Lower leg skin (tissue), 3 donors: ENCODE data around the gene SIRPA.

Experiments
- CTCF ChIP-seq, 3 donors: fragments of 450-650 bp; IDR thresholded peaks; one replicate each; pipeline ENCODE4 v1.5.1; 2016; ENCODE audit warnings: antibody characterized with exemption in 3 of 3, mild to moderate bottlenecking in 3 of 3, moderate library complexity in 2 of 3
- POLR2A ChIP-seq, 2 donors: fragments of 450-650 bp; IDR thresholded peaks; one replicate each; pipeline ENCODE4 v1.6.1; 2016 to 2017; ENCODE audit warnings: antibody characterized with exemption in 2 of 2, mild to moderate bottlenecking in 1 of 2, moderate library complexity in 1 of 2

- TF ChIP-seq CTCF (IDR thresholded peaks at IDR 0.05), result no peak
- no peak for TF ChIP-seq POLR2A (IDR thresholded peaks at IDR 0.05)
Measured at GRCh38 chr20:1862663-1863053, 32.5 kb upstream of the SIRPA start.
